ELR (cell line): ENCODE results near the gene NT5C3B.
"Not testable (repeated sequence)": the region's sequence is repeated elsewhere in the genome, so short reads cannot be mapped to it uniquely, and the experiment has no call there.

ENCODE experiments used
- DNase-seq: peaks from one replicate; pipeline ENCODE4 v3.0.0-alpha.2; 2015; ENCODE audit warnings: low read depth

NT5C3B gene

DNA sequence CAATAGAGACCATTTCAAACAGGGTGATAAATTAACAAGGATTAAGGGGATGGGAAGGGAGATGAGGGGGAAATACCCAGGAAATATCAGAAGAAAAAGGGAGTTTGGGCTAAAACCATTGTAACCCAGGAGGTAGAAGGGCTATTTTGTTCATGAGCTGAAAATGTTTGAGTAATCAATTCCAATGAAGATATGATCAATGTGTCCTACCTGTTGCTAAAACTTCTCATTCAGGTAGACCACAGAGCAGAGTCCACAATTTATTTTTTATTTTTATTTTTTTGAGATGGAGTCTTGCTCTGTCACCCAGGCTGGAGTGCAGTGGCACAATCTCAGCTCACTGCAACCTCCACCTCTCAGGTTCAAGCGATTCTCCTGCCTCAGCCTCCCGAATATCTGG lies 3.4 kb upstream of the NT5C3B start:
- DNase-seq = not testable (repeated sequence)

DNA sequence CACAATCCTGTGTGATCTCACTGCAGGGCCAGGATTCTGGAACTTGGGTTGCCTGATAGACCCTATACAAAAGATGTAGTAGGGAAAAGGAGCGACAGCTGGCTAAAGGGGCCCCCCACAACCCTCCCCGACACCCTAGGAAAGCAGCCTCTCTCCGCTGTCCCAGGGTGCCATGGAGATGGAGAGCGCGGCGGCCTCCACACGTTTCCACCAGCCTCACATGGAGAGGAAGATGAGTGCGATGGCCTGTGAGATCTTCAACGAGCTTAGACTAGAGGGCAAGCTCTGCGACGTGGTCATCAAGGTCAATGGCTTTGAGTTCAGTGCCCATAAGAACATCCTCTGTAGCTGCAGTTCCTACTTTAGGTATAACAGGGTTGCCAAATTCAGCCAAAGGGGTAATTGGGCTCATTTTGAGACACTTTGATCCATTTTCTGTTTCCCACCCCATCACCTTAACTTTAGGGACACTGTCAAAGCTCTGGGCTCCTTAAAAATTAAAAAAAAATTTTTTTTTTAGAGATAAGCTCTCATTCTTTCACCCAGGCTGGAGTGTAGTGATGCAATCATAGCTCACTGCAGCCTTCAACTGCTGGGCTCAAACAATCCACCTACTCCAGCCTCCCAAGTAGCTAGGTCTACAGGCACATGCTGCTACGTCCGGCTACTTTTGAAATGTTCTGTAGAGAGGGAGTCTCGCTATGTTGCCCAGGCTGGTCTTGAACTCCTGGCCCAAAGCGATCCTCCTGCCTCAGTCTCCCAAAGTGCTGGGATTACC lies 1.9 kb upstream of the NT5C3B start, which contains the start of gene KLHL10:
KLHL10 (plus strand) TSS at position 65 of the 778 bp plus-strand sequence; CDS start at position 173, 108 bp downstream.
- no peak for DNase-seq

DNA sequence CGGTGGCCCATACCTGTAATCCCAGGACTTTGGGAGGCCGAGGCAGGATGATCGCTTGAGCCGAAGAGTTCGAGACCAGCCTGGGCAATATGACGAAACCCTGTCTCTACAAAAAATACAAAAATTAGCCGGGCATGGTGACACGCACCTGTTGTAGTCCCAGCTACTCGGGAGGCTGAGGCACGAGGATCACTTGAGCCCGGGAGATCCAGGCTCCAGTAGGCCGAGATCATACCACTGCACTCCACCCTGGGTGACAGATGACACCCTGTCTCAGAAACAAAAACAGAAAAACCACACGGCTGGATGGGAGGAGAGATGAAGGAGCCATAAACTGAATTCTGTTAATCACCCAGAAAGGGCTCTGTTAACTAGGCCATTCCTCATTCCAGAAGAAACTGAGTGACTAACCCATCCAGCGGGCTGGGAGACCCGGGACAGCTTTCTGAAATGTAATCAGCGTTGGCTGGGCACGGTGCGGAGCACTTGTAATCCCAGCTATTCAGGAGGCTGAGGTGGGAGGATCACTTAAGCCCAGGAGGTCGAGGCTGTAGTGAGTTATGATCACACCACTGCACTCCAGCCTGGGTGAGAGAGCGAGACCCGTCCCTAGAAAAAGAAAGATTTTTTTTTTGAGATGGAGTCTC lies 641 bp upstream of the NT5C3B start:
- DNase-seq = no peak

DNA sequence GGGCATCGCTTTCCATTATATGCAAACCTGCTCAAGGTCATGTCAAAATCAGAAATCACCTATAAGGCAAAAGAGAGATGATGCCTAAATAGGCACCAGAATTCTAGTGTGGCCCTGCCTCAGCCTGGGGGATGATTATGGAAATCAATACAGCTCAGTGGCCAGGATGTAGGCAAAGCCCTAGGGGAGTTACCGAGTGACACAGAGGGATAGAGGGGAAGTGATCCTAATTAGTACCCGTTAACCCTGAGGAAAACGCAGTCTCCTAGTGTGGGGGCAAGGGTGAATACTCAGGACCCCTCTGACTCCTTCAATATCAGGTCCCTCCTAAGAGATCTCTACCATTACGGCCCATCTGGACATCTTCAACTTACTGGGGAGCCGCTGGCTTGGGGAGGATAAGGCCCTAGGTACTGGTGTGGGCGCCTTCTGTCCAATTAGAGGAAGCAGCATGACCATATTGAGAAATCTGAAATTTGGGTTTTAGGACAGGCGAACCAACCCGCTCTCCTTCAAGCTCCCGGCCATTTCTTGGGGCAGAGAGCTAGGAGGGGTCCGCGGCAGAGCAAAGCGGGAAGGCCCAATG lies 725 bp downstream of the NT5C3B start:
- peak; percentile 37 for DNase-seq

DNA sequence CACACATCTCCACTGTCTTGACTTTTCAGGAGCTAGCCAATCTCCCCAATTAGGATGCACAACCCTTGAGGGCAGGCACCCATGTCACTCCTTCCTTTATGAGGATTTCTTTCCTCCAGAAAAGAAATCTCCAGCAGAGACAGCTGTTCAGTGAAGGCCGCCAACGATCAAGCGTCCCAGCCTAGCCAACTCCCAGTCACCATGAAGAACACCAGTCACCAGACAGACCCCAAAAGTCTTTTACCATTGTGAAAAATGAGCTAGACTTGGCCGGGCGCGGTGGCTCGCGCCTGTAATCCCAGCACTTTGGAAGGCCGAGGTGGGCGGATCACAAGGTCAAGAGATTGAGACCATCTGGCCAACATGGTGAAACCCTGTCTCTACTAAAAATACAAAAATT lies 6.1 kb downstream of the NT5C3B start:
- not testable (repeated sequence) for DNase-seq

DNA sequence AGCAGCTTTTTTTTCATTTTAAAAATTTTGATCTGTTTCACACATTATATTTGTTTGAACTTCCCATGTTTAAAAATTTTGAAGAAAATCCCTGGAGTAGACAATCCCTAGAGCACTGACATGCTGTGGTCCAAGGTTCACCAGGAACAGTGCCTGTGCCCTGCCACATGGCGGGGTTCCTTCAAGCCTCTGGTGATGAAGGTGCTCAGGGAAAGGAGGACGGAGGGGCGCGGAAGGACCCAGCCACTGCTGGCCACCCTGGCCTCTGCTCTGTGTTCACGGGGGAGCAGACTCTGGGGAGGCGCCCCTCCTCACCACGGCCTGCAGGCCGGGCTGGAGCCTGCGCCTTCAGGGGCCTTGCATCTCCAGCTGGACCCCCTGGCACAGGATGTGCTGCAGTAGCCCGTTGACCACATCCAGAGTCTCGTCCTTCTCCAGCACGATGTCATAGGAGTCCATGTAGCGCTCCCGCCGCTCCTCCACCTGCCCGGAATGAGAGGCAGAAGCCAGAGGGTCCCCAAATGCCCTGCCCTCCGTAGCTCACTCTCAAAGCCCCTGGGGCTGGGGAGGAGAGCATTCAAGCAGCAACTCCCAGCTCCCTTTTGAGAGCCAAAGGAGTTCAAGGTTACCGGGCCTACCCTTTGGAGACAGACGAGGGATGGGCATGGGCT lies 10.7 kb downstream of the NT5C3B start:
- DNase-seq = no peak

DNA sequence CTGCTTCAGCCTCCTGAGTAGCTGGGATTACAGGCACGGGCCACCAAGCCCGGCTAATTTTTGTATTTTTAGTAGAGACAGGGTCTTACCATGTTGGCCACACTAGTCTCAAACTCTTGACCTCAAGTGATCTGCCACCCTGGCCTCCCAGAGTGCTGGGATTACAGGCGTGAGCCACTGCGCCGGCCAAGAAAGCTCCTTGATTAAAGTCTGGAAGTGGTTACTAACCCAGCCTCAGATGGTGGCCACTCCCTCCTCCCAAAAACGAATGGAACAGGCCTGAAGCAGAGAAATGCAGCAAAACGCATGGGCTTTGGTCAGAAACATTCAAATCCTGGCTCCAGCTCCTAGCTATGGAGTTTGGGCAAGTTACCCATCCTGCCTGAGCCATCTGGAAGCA lies 11.9 kb downstream of the NT5C3B start:
- no peak for DNase-seq

DNA sequence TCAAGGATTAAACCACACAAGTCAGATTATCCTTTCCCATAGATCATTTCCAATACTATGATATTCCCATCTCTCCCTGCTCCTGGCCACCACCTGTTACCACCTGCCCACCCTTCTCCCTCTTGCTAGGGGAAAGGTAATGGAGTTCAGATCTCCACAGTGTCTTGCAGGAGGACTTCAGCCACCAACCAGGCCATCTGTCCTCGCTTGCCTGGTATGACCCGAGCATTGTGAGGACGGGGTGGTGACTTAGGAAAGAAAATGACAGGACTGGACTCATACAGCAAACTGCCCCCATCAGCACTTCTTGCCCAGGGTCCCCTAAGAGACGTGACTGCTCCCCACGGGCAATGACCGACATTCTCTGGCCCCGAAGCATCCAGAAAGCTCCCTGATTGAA lies 12.5 kb downstream of the NT5C3B start:
- no peak for DNase-seq

DNA sequence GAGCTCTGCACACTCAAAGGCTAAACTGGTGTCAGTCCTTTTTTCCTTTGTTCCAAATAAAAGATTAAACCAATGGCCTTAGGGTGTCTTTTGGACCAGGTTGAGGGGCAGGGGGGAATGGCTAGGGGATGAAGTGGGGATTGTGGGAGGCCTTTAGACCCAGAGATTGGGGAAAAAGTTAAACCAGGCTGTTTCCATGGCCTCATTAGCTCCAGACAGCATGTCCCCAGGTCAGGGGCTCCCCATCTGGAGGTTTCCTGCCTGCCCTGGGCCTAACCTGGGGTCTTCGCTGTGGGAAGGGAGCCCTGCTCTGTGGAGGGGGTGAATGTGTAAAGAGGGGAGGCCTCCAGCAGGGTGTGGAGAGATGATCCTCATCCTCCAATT lies 12.9 kb downstream of the NT5C3B start:
- no peak for DNase-seq

DNA sequence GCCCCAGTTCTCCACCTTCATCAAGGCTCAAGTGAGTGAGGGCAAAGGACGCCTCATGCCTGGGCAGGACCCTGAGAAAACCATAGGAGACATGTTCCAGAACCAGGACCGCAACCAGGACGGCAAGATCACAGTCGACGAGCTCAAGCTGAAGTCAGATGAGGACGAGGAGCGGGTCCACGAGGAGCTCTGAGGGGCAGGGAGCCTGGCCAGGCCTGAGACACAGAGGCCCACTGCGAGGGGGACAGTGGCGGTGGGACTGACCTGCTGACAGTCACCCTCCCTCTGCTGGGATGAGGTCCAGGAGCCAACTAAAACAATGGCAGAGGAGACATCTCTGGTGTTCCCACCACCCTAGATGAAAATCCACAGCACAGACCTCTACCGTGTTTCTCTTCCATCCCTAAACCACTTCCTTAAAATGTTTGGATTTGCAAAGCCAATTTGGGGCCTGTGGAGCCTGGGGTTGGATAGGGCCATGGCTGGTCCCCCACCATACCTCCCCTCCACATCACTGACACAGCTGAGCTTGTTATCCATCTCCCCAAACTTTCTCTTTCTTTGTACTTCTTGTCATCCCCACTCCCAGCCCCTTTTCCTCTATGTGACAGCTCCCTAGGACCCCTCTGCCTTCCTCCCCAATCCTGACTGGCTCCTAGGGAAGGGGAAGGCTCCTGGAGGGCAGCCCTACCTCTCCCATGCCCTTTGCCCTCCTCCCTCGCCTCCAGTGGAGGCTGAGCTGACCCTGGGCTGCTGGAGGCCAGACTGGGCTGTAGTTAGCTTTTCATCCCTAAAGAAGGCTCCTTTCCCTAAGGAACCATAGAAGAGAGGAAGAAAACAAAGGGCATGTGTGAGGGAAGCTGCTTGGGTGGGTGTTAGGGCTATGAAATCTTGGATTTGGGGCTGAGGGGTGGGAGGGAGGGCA lies 13.6 kb downstream of the NT5C3B start:
- DNase-seq = no peak

DNA sequence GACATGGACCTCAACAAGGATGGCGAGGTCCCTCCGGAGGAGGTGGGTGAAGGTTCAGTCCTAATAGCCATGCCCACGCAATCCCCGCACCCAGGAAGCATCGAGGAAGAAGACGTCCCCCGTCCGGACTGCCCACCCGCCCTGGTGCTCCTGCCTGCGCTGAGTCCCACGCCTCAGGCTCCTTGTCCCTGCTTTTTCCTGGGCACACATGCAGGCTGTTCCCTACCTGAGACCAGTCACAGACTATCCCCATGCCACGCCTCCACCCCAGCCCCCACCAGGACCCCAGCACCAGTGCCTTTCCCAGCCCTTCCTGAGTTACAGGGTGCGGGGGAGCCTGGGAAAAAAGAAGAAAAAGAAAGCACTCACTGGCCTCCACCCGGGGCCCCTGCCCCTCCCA lies 14.3 kb downstream of the NT5C3B start:
- no peak for DNase-seq

DNA sequence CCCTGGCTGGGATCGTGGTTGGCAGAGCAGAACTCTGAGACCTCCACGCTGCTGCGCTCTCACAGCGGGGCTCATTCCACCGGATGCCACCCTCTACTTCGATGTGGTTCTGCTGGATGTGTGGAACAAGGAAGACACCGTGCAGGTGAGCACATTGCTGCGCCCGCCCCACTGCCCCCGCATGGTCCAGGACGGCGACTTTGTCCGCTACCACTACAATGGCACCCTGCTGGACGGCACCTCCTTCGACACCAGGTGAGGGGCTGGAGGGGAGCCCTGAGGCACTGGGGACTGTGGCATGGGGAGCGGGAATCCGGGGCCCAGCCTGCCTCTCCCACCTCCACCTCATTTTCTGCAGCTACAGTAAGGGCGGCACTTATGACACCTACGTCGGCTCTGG lies 18.0 kb downstream of the NT5C3B start:
- no peak for DNase-seq

DNA sequence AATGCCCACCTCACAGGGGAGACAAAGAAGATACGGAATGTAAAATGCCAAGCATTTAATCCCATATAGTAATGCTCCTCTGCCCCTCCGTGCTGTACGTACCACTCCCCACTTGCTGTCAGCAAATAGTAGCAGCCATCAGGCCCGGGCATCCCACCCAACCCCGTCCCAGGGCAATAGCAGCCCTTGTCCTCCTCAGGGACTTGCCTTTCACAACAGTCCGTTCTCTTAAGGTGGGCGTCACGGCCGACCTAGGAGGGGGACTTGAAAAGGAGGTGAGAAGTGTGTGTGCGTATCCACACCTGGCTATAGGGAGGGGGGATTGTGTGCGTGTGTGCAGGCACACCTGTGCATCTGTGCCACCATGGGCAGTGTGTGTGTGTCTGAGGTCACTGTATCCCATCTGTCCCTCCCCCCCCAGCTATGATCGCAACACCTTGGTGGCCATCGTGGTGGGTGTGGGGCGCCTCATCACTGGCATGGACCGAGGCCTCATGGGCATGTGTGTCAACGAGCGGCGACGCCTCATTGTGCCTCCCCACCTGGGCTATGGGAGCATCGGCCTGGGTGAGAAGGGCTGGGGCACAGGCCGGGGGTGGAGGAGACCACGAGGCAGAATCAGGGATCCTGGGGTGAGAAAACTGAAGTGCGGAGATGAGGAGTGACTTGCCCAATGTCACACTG lies 19.3 kb downstream of the NT5C3B start:
- no peak for DNase-seq

DNA sequence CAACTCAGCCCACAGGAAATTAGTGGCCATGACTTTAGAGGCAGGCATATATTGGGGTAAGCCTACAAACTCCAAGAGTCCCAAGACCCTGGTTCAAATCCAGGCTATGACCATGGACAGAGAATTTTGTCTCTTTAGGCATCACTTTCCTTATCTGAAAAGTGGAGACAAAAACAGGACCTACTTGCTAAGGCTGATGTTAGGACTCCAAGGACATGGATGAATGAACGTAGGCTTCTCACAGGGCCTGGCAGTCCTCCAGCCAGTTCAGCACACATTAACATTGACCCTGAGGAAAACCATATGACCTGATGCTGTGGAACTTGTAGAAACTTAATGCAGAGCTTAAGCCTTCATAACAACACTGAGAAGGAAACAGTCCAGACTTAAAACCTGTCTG lies 21.8 kb downstream of the NT5C3B start:
- DNase-seq = peak; percentile 25

DNA sequence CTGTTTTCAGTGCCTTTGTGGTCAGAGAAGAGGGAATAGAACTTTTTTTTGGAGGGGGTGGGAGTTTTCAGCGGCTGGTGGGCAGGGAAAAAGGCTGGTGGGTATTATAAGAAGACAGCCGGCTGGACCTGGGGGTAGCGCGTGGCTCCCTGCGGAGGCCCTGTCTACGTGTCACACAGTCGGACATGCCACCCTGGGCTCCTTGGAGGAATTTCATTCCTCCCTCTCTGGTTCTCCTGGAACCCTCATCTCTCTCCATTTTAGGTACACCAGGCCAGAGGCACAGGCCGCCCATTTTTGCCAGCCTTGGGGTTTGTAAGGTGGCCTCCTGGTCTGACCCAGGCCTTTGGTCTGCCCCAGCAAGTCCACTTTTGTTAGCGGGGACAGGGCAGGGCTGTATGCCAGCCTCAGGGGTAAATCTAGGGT lies 22.3 kb downstream of the NT5C3B start:
- peak; percentile 28 for DNase-seq

DNA sequence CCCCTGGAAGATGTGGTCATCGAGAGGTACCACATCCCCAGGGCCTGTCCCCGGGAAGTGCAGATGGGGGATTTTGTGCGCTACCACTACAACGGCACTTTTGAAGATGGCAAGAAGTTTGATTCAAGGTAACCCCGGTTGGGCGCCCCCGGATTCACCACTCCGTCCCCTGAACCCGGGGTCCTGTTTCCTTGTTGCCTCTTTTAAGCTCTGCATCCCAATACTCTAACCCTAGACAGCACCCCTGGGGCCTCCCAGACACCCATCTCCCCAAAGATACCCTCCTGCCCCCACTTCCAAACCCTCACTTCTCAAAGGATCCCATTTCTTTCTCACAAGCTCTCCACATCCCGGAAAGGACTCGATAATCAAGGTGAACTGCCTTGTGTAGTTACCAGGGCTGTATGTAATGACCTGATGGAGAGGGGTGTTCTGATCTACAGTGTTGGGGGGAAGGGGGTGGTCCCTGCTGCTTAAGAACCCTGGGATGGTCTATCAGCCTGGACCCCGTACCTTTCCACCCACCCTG lies 22.8 kb downstream of the NT5C3B start:
- DNase-seq = peak; percentile 26

DNA sequence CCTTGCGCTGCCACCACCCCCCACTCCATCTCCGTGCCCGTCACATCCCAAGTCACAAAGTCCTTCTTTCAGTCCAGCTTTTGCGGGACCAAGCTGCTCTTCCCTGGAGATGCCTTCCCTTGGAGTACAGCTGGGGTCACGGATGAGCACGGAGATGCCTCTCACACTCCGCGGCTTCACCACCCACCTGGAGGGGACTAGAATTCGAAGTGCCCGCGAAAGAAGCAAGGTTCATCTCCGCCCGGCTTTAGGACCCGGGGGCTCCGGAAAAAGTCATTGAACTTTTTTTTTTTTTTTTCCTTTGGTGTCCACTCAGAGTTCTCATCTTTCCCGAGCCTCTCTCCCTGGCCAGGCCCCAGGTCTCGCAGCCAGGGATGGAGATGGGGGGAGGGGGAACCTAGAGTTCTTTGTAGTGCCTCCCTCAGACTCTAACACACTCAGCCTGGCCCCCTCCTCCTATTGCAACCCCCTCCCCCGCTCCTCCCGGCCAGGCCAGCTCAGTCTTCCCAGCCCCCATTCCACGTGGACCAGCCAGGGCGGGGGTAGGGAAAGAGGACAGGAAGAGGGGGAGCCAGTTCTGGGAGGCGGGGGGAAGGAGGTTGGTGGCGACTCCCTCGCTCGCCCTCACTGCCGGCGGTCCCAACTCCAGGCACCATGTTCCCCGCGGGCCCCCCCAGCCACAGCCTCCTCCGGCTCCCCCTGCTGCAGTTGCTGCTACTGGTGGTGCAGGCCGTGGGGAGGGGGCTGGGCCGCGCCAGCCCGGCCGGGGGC lies 23.5 kb downstream of the NT5C3B start, which contains the start of gene FKBP10:
FKBP10 (plus strand) TSS at position 624 of the 771 bp plus-strand sequence; CDS start at position 655, 31 bp downstream.
- DNase-seq = peak; percentile 89

DNA sequence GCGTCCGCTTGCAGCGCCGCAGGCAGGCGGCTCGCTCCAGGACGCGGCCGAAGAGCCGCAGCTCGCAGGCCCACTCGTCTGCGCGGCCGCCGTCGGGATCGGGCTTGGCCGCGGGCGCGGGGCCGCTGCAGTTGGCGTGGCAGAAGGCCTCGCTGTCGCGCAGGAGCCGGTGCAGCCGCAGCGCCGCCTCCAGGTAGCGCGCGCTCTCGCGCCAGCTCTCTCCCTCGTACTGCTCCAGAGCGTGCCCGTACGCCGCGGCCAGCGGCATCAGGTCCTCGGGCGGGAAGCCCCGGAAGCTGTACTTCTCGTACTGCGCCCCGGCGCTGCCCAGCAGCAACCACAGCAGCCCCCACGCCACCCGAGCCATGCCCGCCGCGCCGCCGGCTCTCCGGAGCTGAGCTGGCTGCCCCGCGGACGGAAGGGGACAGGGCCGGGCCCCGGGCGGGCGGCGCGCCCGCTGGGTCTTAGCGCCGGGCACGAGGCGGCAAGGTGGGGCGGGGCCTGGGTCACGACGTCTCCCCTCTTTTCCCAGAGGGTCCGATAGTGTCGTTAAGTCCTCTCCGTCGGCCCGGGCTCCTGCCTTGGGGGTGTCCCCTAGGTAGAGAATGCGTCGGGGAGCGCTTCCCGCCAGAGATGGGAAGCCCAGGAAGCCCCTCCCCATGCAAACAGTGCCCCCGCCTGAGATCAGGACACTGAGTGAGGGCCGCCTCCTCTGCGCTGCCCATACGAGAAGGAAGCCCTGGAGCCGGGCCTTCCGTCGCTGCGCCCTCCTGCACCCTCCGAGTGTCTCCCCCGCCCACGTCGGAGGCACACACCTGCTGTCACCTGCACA lies 24.3 kb downstream of the NT5C3B start, which contains the start of gene P3H4:
P3H4 (minus strand) TSS at position 401 of the 832 bp plus-strand sequence; CDS start at position 367, 34 bp downstream.
- peak; percentile 81 for DNase-seq
